Measurements from ENCODE around the gene EPHB1.

The EPHB1 gene

GRCh38 chr3:134852893-134853351 lies 57.9 kb downstream of the EPHB1 start:
- DNase-seq: no peak

- no peak for DNase-seq
These were observed 59.2 kb downstream of the EPHB1 start for GRCh38 chr3:134854254-134854653.

- no peak for DNase-seq
These were observed 62.3 kb downstream of the EPHB1 start for GRCh38 chr3:134857356-134857755.

DNA sequence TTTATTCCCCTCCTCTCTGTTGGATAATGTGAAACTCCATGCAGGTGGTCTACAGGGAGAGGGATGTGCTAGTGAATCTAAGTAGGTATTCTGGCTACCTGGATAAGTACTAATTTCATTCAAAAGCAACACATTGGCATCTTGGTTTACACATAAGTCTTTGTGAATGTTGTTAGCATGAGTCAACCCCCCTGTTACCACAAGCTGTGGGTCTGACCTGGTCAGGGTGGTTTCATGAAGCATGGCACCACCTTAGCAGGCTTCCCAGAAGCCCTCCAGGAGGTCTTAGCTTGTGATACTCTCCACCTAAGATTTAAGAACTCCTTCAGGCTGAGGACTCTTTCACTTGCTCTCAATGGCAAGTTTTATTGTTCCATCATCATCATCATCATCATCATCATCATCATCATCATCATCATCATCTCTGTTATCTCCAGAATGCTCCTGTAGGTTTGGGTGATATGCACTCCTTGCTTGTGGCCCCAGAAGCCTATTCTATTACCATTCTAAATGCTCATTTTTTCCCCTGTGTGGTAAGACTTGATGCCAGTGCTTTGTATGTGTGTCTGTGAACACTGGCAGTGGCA lies 62.8 kb downstream of the EPHB1 start:
- no peak for DNase-seq

DNA sequence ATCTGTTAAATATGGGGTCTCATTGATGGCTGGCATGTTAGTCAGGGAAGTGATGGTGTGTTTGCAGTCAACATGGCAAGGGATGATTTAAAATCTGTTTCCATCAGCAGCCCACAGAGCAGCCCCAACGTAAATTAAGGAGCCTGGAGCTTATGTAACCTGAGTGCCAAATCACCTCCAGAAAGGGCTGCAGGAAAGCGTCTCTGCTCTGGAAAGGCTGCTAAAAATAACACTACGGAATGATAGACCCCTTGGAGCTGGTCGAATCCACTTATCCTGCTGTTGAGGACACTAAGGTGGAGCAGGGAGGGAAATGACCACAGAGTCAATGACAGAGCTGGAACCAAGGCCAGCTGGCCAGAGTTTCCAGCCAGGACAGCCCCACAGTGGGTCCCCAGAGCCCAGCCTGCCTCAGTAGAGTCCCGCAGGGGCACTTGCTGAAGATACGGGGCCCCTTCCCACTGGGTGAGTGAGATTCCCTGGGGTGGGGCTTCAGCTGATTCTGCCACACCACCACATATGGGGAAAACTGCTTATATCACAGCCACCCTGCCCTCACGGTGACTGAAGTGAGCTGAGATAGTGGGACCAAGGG lies 63.5 kb downstream of the EPHB1 start:
- DNase-seq: no peak

- no peak for DNase-seq
These were observed 64.3 kb downstream of the EPHB1 start for GRCh38 chr3:134859341-134859740.

DNA sequence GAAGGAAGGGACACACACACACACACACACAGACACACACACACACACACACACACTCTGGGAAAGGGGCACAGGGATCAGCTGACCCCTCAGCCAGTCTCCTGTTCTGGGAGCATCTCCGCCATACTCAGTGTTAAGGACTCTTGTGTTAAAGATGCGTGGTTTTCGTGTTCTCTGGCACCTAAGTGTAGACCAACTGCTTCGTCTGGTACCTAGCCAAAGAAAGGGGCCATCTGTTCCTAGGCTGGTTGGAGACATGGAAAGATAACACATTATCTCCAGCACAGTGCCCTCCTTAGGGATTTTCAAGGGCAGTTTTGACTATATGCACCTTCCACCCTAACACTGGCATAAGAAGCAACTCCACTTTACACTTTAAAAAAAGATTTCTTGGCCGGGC lies 65.1 kb downstream of the EPHB1 start:
- DNase-seq: no peak

GRCh38 chr3:134863915-134864314 lies 68.9 kb downstream of the EPHB1 start:
- no peak for DNase-seq

GRCh38 chr3:134864636-134865035 lies 69.6 kb downstream of the EPHB1 start:
- no peak for DNase-seq

DNA sequence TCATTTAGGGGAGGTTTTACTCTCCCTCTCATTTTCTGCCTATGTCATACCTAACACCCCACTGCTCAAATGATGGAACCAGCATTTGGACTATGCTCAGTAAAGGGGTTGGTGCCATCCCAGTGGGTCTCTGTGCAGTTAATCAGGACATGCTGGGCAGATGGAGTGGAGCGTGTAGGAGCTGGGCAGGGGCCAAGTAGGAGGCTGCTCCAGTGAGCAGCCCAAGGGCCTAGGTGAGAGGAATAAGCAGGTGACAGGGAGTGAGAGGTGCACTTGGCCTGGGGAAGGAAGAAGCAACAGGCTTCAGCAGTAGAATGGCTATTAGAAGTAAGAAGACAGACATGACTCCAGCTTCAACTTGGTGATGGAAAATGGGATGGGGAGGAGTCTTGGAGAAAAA lies 72.2 kb downstream of the EPHB1 start:
- DNase-seq: no peak

DNA sequence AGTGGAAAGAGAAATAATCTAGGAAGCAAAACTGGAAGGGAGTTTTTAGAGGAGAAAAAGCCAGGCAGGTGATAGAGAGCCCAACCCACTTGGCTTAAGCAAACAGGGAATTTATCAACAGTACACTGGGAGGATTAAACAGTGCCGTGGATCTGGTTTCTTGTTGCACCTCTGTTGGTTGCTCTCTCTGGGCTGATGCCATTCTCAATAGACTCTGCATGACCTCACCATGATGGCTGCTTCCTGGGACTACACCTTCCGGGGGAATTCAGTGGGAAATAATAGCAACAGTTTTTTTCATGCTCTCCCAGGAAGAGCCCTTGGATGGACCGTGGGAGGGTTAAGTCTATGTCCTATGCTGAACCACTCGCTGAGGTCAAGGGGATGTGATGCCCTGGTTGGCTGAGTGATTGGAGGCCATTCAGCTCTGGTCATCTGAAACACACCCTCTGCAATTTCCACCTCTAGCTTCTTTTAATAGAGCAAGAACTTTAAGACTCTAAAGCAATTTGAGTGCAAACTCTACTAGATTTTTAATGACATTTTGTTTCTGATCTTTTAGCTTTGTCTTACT lies 74.2 kb downstream of the EPHB1 start:
- DNase-seq: no peak

DNA sequence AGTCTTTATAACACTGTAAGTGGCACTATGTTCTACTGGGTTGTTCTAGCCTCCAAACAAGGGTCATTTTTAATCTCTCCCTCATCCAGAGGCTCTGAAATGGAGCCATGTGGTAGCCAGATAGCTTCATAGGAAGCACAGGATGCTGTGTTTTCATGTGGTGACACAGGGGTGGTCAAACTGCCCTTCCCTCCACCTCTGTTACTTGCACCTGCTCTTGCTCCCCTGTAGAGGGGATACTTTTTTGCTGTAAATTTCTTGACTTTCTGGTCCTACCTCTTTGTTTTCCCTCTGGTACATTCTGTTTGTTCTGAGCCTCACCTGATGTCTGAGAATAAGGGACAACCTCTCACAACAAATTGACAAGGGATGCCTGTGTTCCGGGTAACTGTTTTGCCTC lies 76.8 kb downstream of the EPHB1 start:
- no peak for DNase-seq

DNA sequence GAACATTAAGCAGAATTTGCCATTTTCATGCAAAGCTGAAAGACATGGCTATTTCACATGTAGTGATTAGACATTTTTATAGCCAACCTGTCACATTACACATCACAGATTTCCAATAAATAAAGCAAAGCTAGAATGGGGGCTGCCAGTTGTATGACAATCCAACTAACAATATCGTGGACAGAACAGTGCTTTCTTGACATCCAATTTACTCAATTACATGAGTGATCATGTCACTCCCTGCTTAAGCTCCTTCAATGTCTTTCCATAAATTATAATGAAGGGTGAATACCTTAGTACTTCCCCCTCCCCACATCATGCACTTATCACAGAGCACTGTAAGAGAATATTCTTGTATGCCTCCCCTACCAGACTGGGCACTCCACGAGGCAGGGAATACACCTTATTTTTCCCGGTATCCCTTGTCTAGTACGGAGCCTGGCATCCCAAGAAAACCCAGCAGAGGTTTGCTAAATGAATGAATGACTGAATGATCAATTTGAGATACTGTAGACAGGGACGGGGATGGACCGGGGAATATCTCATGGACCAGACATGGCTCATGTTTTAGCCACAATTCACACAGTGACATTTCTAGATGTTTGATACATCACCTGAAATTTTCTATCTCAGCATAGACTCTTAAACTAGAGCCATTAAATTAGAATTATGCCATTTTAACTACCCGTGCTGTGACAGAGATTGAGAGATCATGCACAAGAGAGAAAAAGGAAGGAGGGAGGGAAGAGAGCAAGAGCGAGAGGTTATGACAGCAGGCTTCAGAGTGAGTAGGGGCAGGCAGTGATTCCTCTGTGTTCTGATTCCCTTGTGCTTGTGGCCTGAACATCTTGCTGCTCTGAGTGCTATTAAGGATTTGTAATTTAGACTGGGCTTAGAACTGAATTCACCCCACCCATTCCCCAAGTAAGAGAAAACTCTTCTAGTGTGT lies 77.7 kb downstream of the EPHB1 start:
- DNase-seq: no peak

- DNase-seq: no peak
These were observed 78.7 kb downstream of the EPHB1 start for GRCh38 chr3:134873789-134874188.

GRCh38 chr3:134874737-134875413 lies 79.8 kb downstream of the EPHB1 start:
- DNase-seq: no peak

- no peak for DNase-seq
These were observed 81.8 kb downstream of the EPHB1 start for GRCh38 chr3:134876836-134877235.

GRCh38 chr3:134877788-134878187 lies 82.7 kb downstream of the EPHB1 start:
- DNase-seq: no peak

GRCh38 chr3:134879990-134880389 lies 84.9 kb downstream of the EPHB1 start:
- DNase-seq: no peak

GRCh38 chr3:134880431-134880830 lies 85.4 kb downstream of the EPHB1 start:
- DNase-seq: no peak

- no peak for DNase-seq
These were observed 86.2 kb downstream of the EPHB1 start for GRCh38 chr3:134881305-134881704.

- no peak for DNase-seq
These were observed 88.8 kb downstream of the EPHB1 start for GRCh38 chr3:134883697-134884385.

- no peak for DNase-seq
These were observed 91.0 kb downstream of the EPHB1 start for GRCh38 chr3:134885877-134886621.

Data from amniotic stem cell (primary cell).